Gastroesophageal sphincter (tissue), 4 donors: Measurements from ENCODE around the gene ADGRG1. TPM values are rescaled to one million over a fixed set of nuclear protein-coding genes. Genes with fewer than 3 reads are reported as not detected.

Experiments
- ATAC-seq: fragments of 150-250 bp; one replicate; pipeline ENCODE4 v1.9.1; 2016; ENCODE audit warnings: mild to moderate bottlenecking, moderate library complexity
- H3K27ac ChIP-seq, 4 donors: fragments of 200-600 bp; sonication (generic) in 3 of 4; 1 replicate in 3 of 4; 2 replicates in 1 of 4; pipeline ENCODE4 v1.5.1; 2016 to 2019
- H3K27me3 ChIP-seq: fragments of 200-600 bp; sonication (generic); one replicate; pipeline ENCODE4 v1.5.1; 2019
- H3K36me3 ChIP-seq, 2 donors: fragments of 200-600 bp; sonication (generic); one replicate each; pipeline ENCODE4 v1.5.1; 2019; ENCODE audit warnings: control low read depth in 1 of 2
- H3K4me1 ChIP-seq, 3 donors: fragments of 200-600 bp; sonication (generic); 1 replicate in 2 of 3; 2 replicates in 1 of 3; pipeline ENCODE4 v1.5.1; 2016 to 2019; ENCODE audit warnings: control low read depth in 2 of 3
- H3K4me3 ChIP-seq, 2 donors: fragments of 200-600 bp; sonication (generic); one replicate each; pipeline ENCODE4 v1.5.1; 2019; ENCODE audit warnings: mild to moderate bottlenecking in 1 of 2, moderate library complexity in 1 of 2
- H3K9me3 ChIP-seq, 3 donors: fragments of 200-600 bp; sonication (generic); one replicate each; pipeline ENCODE4 v1.5.1; 2017 to 2019; ENCODE audit warnings: control low read depth in 2 of 3
- EP300 ChIP-seq: sonication (generic); formaldehyde crosslinking; IDR thresholded peaks from one replicate; pipeline ENCODE4 v1.6.1; 2017; ENCODE audit warnings: antibody characterized with exemption, mild to moderate bottlenecking
- POLR2A ChIP-seq, 2 donors: fragments of 450-650 bp; IDR thresholded peaks; one replicate each; pipeline ENCODE4 v1.6.1; 2017; ENCODE audit warnings: antibody characterized with exemption in 2 of 2, mild to moderate bottlenecking in 2 of 2, moderate library complexity in 1 of 2
- POLR2AphosphoS5 ChIP-seq: sonication (generic); formaldehyde crosslinking; IDR thresholded peaks from one replicate; pipeline ENCODE4 v1.6.1; 2017; ENCODE audit warnings: antibody characterized with exemption
- WGBS, 2 donors: methylation state at CpG; one replicate each; pipeline ENCODE4 v1.1.5; 2018; ENCODE audit warnings: low coverage in 1 of 2; 5-methylcytosine and 5-hydroxymethylcytosine counted together
- total RNA-seq, 4 donors: library from RNA; depleted of rRNA; stranded (reverse); fragments of >200 nt; gene quantifications; one replicate each; pipeline ENCODE4 v1.1.0, GENCODE V29; 2016
- TF ChIP-seq, protein P1 (sequence below), 4 experiments: fragments of 200-600 bp in 2 of 4; fragments of 450-650 bp in 2 of 4; sonication (generic) in 1 of 4; IDR thresholded peaks; one replicate each; pipeline ENCODE4 v1.5.1; 2017 to 2019; ENCODE audit warnings: antibody characterized with exemption in 4 of 4, mild to moderate bottlenecking in 2 of 4, moderate library complexity in 2 of 4

ADGRG1 gene
- total RNA-seq, 4 donors from 2014 or later: 7.0 to 20.1 (median 12.6) TPM

- peak; percentile 64 for ATAC-seq
- Histone ChIP-seq H3K36me3 (no peaks in the 10 kb centered on the region), H3K4me1 (no peaks in the 10 kb centered on the region), H3K27me3 (peaks cover 16% of the 10 kb centered on the region), H3K9me3 (no peaks in the 10 kb centered on the region), H3K4me3 (no peak overlapping the region), H3K27ac (no peak overlapping the region)
- TF ChIP-seq, protein P1, sequence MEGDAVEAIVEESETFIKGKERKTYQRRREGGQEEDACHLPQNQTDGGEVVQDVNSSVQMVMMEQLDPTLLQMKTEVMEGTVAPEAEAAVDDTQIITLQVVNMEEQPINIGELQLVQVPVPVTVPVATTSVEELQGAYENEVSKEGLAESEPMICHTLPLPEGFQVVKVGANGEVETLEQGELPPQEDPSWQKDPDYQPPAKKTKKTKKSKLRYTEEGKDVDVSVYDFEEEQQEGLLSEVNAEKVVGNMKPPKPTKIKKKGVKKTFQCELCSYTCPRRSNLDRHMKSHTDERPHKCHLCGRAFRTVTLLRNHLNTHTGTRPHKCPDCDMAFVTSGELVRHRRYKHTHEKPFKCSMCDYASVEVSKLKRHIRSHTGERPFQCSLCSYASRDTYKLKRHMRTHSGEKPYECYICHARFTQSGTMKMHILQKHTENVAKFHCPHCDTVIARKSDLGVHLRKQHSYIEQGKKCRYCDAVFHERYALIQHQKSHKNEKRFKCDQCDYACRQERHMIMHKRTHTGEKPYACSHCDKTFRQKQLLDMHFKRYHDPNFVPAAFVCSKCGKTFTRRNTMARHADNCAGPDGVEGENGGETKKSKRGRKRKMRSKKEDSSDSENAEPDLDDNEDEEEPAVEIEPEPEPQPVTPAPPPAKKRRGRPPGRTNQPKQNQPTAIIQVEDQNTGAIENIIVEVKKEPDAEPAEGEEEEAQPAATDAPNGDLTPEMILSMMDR (IDR thresholded peaks at IDR 0.05): no peak
- TF ChIP-seq EP300 (no peak), POLR2AphosphoS5 (no peak), POLR2A (IDR thresholded peaks at IDR 0.05) (no peak)
- WGBS, 2 donors: 100% methylated on average over 1 of the region's 17 CpGs; no CpG with 5 or more reads in 1 of the 2 donors
Measured at GRCh38 chr16:57667526-57668262, 39.3 kb downstream of the ADGRG1 start.

- no peak for ATAC-seq
- 80% methylated on average over 2 of the region's 11 CpGs; no CpG with 5 or more reads in 1 of the 2 donors for WGBS, 2 donors
- H3K36me3 ChIP-seq: no peaks in the 10 kb centered on the region
Measured at GRCh38 chr16:57668263-57668571, 39.8 kb downstream of the ADGRG1 start, which contains the start of gene ADGRG3. Gene ADGRG3 (plus strand): TSS chr16:57668306. CDS start chr16:57668348, 42 bp downstream.

DNA sequence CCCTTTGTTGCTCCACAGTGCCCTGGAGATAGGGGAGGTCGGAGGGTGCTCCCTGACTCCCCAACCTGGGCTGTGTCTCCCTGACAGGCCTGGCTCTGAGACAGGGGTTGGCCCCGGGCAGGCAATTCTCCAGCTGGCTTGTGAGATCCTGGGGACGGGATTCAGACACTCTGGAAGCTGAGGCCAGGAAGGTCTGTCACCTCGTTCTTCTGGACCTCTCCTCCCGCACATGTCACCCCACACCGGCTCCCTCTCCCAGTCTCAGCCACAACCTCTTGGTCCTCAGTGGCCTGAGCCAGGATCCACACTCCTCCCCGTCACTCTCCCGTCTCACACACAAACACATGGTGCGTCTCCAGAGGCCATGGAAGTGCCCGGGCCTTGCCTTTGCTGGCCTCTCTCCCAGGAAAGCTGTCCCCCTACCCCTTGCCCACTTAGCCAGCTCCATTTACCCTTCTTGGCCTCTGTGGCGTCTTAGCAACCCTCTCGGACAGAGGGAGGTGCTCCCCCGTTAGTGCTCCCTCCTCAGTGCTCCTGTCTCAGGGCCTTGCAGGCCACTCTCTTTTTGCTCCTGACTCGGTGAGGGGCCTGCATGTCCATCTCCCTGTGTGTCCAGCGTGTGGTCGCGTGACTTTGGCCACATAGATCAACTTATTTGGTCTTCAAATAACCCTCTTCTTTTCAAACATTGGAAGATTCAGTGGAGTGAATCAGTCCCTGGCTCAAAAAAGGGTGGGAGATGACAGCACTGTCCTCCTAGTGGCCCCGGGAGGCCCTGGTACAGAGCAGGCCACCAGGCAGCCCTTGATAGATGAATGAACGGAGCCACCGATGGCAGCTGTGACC, 40.4 kb downstream of the ADGRG1 start:
- H3K4me1 ChIP-seq: no peaks in the 10 kb centered on the region
- TF ChIP-seq EP300 (no peak), POLR2A (IDR thresholded peaks at IDR 0.05) (no peak), POLR2AphosphoS5 (no peak)
- TF ChIP-seq, protein P1 (IDR thresholded peaks at IDR 0.05): no peak
- H3K4me3 ChIP-seq: no peak overlapping the region
- H3K27me3 ChIP-seq: peaks cover 28% of the 10 kb centered on the region
- no peaks in the 10 kb centered on the region for H3K36me3 ChIP-seq
- no peak overlapping the region for H3K27ac ChIP-seq
- no peak for ATAC-seq
- H3K9me3 ChIP-seq: no peaks in the 10 kb centered on the region
- WGBS, 2 donors: 82 to 90% methylated on average over 5 to 10 of the region's 20 CpGs

More at GRCh38 chr16:57668263-57668571, 39.8 kb downstream of the ADGRG1 start, which contains the start of gene ADGRG3:
- TF ChIP-seq POLR2A (IDR thresholded peaks at IDR 0.05): no peak
- TF ChIP-seq, protein P1 (IDR thresholded peaks at IDR 0.05): no peak
- no peak for TF ChIP-seq EP300
- no peak for TF ChIP-seq POLR2AphosphoS5
- Histone ChIP-seq H3K27me3 (peaks cover 21% of the 10 kb centered on the region), H3K27ac (no peak within 1 kb of the TSS), H3K9me3 (no peaks in the 10 kb centered on the region), H3K4me1 (no peaks in the 10 kb centered on the region), H3K4me3 (no peak within 1 kb of the TSS)

- TF ChIP-seq, protein P1 (IDR thresholded peaks at IDR 0.05): no peak
- no peak for TF ChIP-seq POLR2A (IDR thresholded peaks at IDR 0.05)
- no peak for TF ChIP-seq POLR2AphosphoS5
- no peak for TF ChIP-seq EP300
- no peaks in the 10 kb centered on the region for H3K4me1 ChIP-seq
- peaks cover 29% of the 10 kb centered on the region for H3K27me3 ChIP-seq
- ATAC-seq: no peak
- no peak overlapping the region for H3K27ac ChIP-seq
- H3K36me3 ChIP-seq: no peaks in the 10 kb centered on the region
- 76 to 92% methylated on average over 4 to 5 of the region's 12 CpGs for WGBS, 2 donors
- no peak overlapping the region for H3K4me3 ChIP-seq
- H3K9me3 ChIP-seq: no peaks in the 10 kb centered on the region
Measured at GRCh38 chr16:57669476-57670162, 41.2 kb downstream of the ADGRG1 start.
